CD4-positive, alpha-beta T cell treated with Interleukin-4 for 1 hour (primary cell): ENCODE results near the gene GSAP.
A peak's percentile ranks its signal among the peaks of the same experiment; 100 is the strongest.
"Not testable (repeated sequence)": the region's sequence is repeated elsewhere in the genome, so short reads cannot be mapped to it uniquely, and the experiment has no call there.

Source experiments
- DNase-seq, 2 donors: peaks; one replicate each; pipeline ENCODE4 v3.0.0-alpha.2; 2020 to 2022

Gene GSAP

GRCh38 chr7:77281780-77282478 is 134.2 kb downstream of the GSAP start:
- DNase-seq, result no peak

GRCh38 chr7:77276120-77276519 is 140.0 kb downstream of the GSAP start:
- no peak for DNase-seq

GRCh38 chr7:77275663-77276062 is 140.5 kb downstream of the GSAP start:
- not testable (repeated sequence) for DNase-seq

- no peak for DNase-seq
Observed at GRCh38 chr7:77271766-77272165, 144.4 kb downstream of the GSAP start.

- no peak for DNase-seq
Observed at GRCh38 chr7:77270094-77270480, 146.1 kb downstream of the GSAP start.

- peak in 1 of 2 donors; percentile 25 for DNase-seq
Observed at GRCh38 chr7:77269360-77270093, 146.6 kb downstream of the GSAP start.

GRCh38 chr7:77266291-77266794 is 149.8 kb downstream of the GSAP start:
- no peak for DNase-seq

GRCh38 chr7:77265666-77266065 is 150.5 kb downstream of the GSAP start:
- DNase-seq, result no peak

GRCh38 chr7:77262316-77262715 is 153.8 kb downstream of the GSAP start:
- DNase-seq, result no peak
